Tibial nerve (tissue), 4 donors: ENCODE data around the gene SYK. TPM values are rescaled to one million over a fixed set of nuclear protein-coding genes. Genes with fewer than 3 reads are reported as not detected.
A peak's percentile ranks its signal among the peaks of the same experiment; 100 is the strongest.

Experiments used
- DNase-seq, 2 donors: peaks; one replicate each; pipeline ENCODE4 v3.0.0-alpha.2; 2019; ENCODE audit warnings: low spot score in 2 of 2
- H3K27ac ChIP-seq, 4 donors: fragments of 200-600 bp; sonication (generic) in 3 of 4; one replicate each; pipeline ENCODE4 v1.5.1; 2017 to 2019; ENCODE audit warnings: mild to moderate bottlenecking in 1 of 4
- H3K27me3 ChIP-seq, 2 donors: fragments of 200-600 bp; sonication (generic) in 1 of 2; one replicate each; pipeline versions ENCODE4 v1.5.1 to v1.6.0; 2017 to 2019
- H3K36me3 ChIP-seq, 3 donors: fragments of 200-600 bp; sonication (generic); one replicate each; pipeline ENCODE4 v1.5.1; 2018 to 2019
- H3K4me1 ChIP-seq, 4 donors: fragments of 200-600 bp; sonication (generic) in 3 of 4; one replicate each; pipeline ENCODE4 v1.5.1; 2017 to 2019
- H3K4me3 ChIP-seq, 4 donors: fragments of 200-600 bp; sonication (generic) in 3 of 4; one replicate each; pipeline ENCODE4 v1.5.1; 2017 to 2019; ENCODE audit warnings: mild to moderate bottlenecking in 1 of 4, moderate library complexity in 1 of 4
- H3K9me3 ChIP-seq, 4 donors: fragments of 200-600 bp; sonication (generic) in 3 of 4; one replicate each; pipeline ENCODE4 v1.5.1; 2017 to 2019
- CTCF ChIP-seq, 5 experiments: fragments of 200-600 bp in 3 of 5; fragments of 450-650 bp in 2 of 5; sonication (generic) in 3 of 5; IDR thresholded peaks; one replicate each; pipeline ENCODE4 v1.5.1; 2016 to 2019; ENCODE audit warnings: antibody characterized with exemption in 5 of 5, mild to moderate bottlenecking in 3 of 5, moderate library complexity in 2 of 5
- EP300 ChIP-seq, 2 donors: sonication (generic); formaldehyde crosslinking; IDR thresholded peaks; one replicate each; pipeline ENCODE4 v1.6.1; 2017; ENCODE audit warnings: antibody characterized with exemption in 2 of 2, mild to moderate bottlenecking in 1 of 2
- POLR2A ChIP-seq, 2 donors: fragments of 450-650 bp; IDR thresholded peaks; one replicate each; pipeline ENCODE4 v1.6.1; 2017; ENCODE audit warnings: antibody characterized with exemption in 2 of 2, mild to moderate bottlenecking in 2 of 2, moderate library complexity in 2 of 2
- WGBS, 2 donors: methylation state at CpG; one replicate each; pipeline ENCODE4 v1.1.5; 2018; 5-methylcytosine and 5-hydroxymethylcytosine counted together
- total RNA-seq, 4 donors: library from RNA; depleted of rRNA; stranded (reverse); fragments of >200 nt; gene quantifications; one replicate each; pipeline ENCODE4 v1.1.0, GENCODE V29; 2016

The SYK gene
- total RNA-seq, 4 donors from 2014 or later: 8.0 to 20.7 (median 13.2) TPM

- peaks cover 0 to 16% (median 0%) of the 10 kb centered on the region in 3 donors for H3K36me3 ChIP-seq
- no peak overlapping the region for H3K4me3 ChIP-seq
- no peaks in the 10 kb centered on the region for H3K4me1 ChIP-seq
- no peaks in the 10 kb centered on the region for H3K9me3 ChIP-seq
- no peak overlapping the region for H3K27ac ChIP-seq
- WGBS, 2 donors: 89 to 93% methylated on average over 3 to 5 of the region's 5 CpGs
- no peak for DNase-seq
- H3K27me3 ChIP-seq: no peaks in the 10 kb centered on the region
- TF ChIP-seq EP300 (IDR thresholded peaks at IDR 0.05): no peak
- TF ChIP-seq POLR2A (IDR thresholded peaks at IDR 0.05): no peak
- no peak for TF ChIP-seq CTCF (IDR thresholded peaks at IDR 0.05)
Measured at GRCh38 chr9:90860382-90860781, 58.8 kb downstream of the SYK start.

GRCh38 chr9:90860826-90861225, 59.2 kb downstream of the SYK start:
- TF ChIP-seq EP300 (IDR thresholded peaks at IDR 0.05): peak in 1 of 2 donors; percentile 45
- no peak for TF ChIP-seq CTCF (IDR thresholded peaks at IDR 0.05)
- no peak for TF ChIP-seq POLR2A (IDR thresholded peaks at IDR 0.05)

GRCh38 chr9:90861380-90861779, 59.8 kb downstream of the SYK start:
- H3K4me3 ChIP-seq: no peak overlapping the region
- H3K27ac ChIP-seq: no peak overlapping the region
- no peak for DNase-seq
- 62 to 80% methylated on average over 1 to 2 of the region's 2 CpGs for WGBS, 2 donors
- no peaks in the 10 kb centered on the region for H3K9me3 ChIP-seq
- no peaks in the 10 kb centered on the region for H3K27me3 ChIP-seq
- peaks cover 0 to 16% (median 0%) of the 10 kb centered on the region in 3 donors for H3K36me3 ChIP-seq
- no peaks in the 10 kb centered on the region for H3K4me1 ChIP-seq
- no peak for TF ChIP-seq EP300 (IDR thresholded peaks at IDR 0.05)
- no peak for TF ChIP-seq CTCF (IDR thresholded peaks at IDR 0.05)
- TF ChIP-seq POLR2A (IDR thresholded peaks at IDR 0.05): no peak

More at GRCh38 chr9:90860826-90861225, 59.2 kb downstream of the SYK start:
- H3K9me3 ChIP-seq: no peaks in the 10 kb centered on the region
- H3K4me3 ChIP-seq: no peak overlapping the region
- no peaks in the 10 kb centered on the region for H3K27me3 ChIP-seq
- peak in 1 of 2 donors; percentile 36 for DNase-seq
- 82 to 83% methylated on average over 7 of the region's 7 CpGs for WGBS, 2 donors
- no peak overlapping the region for H3K27ac ChIP-seq
- H3K36me3 ChIP-seq: peaks cover 0 to 16% (median 0%) of the 10 kb centered on the region in 3 donors
- no peaks in the 10 kb centered on the region for H3K4me1 ChIP-seq

- Histone ChIP-seq H3K4me3 (no peak overlapping the region), H3K36me3 (peaks cover 0 to 16% (median 0%) of the 10 kb centered on the region in 3 donors), H3K27ac (no peak overlapping the region), H3K27me3 (no peaks in the 10 kb centered on the region), H3K4me1 (no peaks in the 10 kb centered on the region), H3K9me3 (no peaks in the 10 kb centered on the region)
- TF ChIP-seq CTCF (IDR thresholded peaks at IDR 0.05): no peak
- WGBS, 2 donors: 93 to 96% methylated on average over 13 to 15 of the region's 16 CpGs
- no peak for DNase-seq
Measured at GRCh38 chr9:90861826-90862740, 60.5 kb downstream of the SYK start.

- no peak for DNase-seq
- H3K27ac ChIP-seq: no peak overlapping the region
- H3K4me3 ChIP-seq: no peak overlapping the region
- TF ChIP-seq CTCF (IDR thresholded peaks at IDR 0.05) (no peak), POLR2A (IDR thresholded peaks at IDR 0.05) (no peak), EP300 (IDR thresholded peaks at IDR 0.05) (no peak)
- no peaks in the 10 kb centered on the region for H3K9me3 ChIP-seq
- H3K4me1 ChIP-seq: no peaks in the 10 kb centered on the region
- 79 to 82% methylated on average over 7 of the region's 7 CpGs for WGBS, 2 donors
- no peaks in the 10 kb centered on the region for H3K27me3 ChIP-seq
- peaks cover 0 to 16% (median 0%) of the 10 kb centered on the region in 3 donors for H3K36me3 ChIP-seq
Measured at GRCh38 chr9:90864779-90865178, 63.2 kb downstream of the SYK start.
